BLaER1 treated with 17β-estradiol and CSF1 and Interleukin-3, amounts not matched to agents 10 nM and 100 nM (cell line): ENCODE data around the gene GNAZ.

Source experiments
- H3K27ac ChIP-seq, 11 experiments: shearing (Covaris generic); formaldehyde crosslinking; 2 replicates each; pipeline ENCODE4 v1.8.1; 2022
- H3K27me3 ChIP-seq, 11 experiments: shearing (Covaris generic); formaldehyde crosslinking; 2 replicates each; pipeline ENCODE4 v1.8.1; 2022
- H3K36me3 ChIP-seq, 11 experiments: shearing (Covaris generic); formaldehyde crosslinking; 2 replicates each; pipeline ENCODE4 v1.8.1; 2022
- H3K4me1 ChIP-seq, 10 experiments: shearing (Covaris generic); formaldehyde crosslinking; 2 replicates each; pipeline ENCODE4 v1.8.1; 2022
- H3K4me2 ChIP-seq, 11 experiments: shearing (Covaris generic); formaldehyde crosslinking; 2 replicates each; pipeline ENCODE4 v1.8.1; 2022
- H3K4me3 ChIP-seq, 10 experiments: shearing (Covaris generic); formaldehyde crosslinking; 2 replicates each; pipeline ENCODE4 v1.8.1; 2022
- H3K9ac ChIP-seq, 11 experiments: shearing (Covaris generic); formaldehyde crosslinking; 2 replicates each; pipeline ENCODE4 v1.8.1; 2022
- H3K9me3 ChIP-seq, 11 experiments: shearing (Covaris generic); formaldehyde crosslinking; replicated peaks in 1 of 11; 2 replicates each; pipeline ENCODE4 v1.8.1; 2022
- H4K20me1 ChIP-seq, 11 experiments: shearing (Covaris generic); formaldehyde crosslinking; 2 replicates each; pipeline ENCODE4 v1.8.1; 2022
- Cebpa-rat ChIP-seq, 11 experiments: shearing (Covaris generic); IDR thresholded peaks; 2 replicates each; pipeline ENCODE4 v1.8.1; 2022

Gene GNAZ

DNA sequence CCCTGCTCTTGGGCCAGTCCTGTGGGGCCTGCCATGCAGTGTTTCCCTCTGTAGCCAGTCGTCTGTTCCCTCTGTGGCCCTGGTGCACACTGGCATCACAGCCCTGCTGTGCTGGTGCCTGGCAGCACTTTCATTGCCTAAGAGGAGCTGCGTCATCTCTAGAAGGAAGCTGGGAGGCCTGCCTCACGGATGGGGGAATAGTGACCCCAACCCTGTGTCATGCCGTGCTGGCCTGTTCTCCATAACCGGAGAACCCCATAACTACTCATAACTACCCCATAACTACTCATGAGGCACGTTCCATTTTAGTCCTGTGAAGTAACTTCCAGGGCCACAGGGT is 88.9 kb downstream of the GNAZ start:
- no peaks in the 10 kb centered on the region; a peak in 1 of 22 replicates for H4K20me1 ChIP-seq
- H3K27me3 ChIP-seq = no peaks in the 10 kb centered on the region
- peaks cover 0 to 29% (median 25%) of the 10 kb centered on the region in 10 experiments; a peak in 18 of 20 replicates for H3K4me1 ChIP-seq
- no peaks in the 10 kb centered on the region for H3K36me3 ChIP-seq
- TF ChIP-seq Cebpa-rat (IDR thresholded peaks at IDR 0.05) = no peak
- no peaks in the 10 kb centered on the region for H3K9me3 ChIP-seq
- H3K9ac ChIP-seq = no peak overlapping the region
- no peak overlapping the region for H3K4me2 ChIP-seq
- H3K27ac ChIP-seq = no peak overlapping the region
- H3K4me3 ChIP-seq = no peak overlapping the region

- H3K27ac ChIP-seq = no peak overlapping the region
- no peak for TF ChIP-seq Cebpa-rat (IDR thresholded peaks at IDR 0.05)
- H3K4me2 ChIP-seq = no peak overlapping the region
- H3K36me3 ChIP-seq = no peaks in the 10 kb centered on the region
- H3K9me3 ChIP-seq = no peaks in the 10 kb centered on the region
- peaks cover 0 to 20% (median 15%) of the 10 kb centered on the region in 10 experiments; a peak in 17 of 20 replicates for H3K4me1 ChIP-seq
- H3K27me3 ChIP-seq = no peaks in the 10 kb centered on the region
- no peak overlapping the region for H3K9ac ChIP-seq
- no peaks in the 10 kb centered on the region; a peak in 1 of 22 replicates for H4K20me1 ChIP-seq
- H3K4me3 ChIP-seq = no peak overlapping the region
Observed at GRCh38 chr22:23161029-23161428, 90.7 kb downstream of the GNAZ start.

GRCh38 chr22:23161574-23161973 is 91.3 kb downstream of the GNAZ start:
- no peak overlapping the region for H3K27ac ChIP-seq
- no peaks in the 10 kb centered on the region; a peak in 1 of 22 replicates for H4K20me1 ChIP-seq
- no peaks in the 10 kb centered on the region for H3K27me3 ChIP-seq
- no peak overlapping the region for H3K9ac ChIP-seq
- peaks cover 0 to 19% (median 14%) of the 10 kb centered on the region in 10 experiments; a peak in 17 of 20 replicates for H3K4me1 ChIP-seq
- TF ChIP-seq Cebpa-rat (IDR thresholded peaks at IDR 0.05) = no peak
- H3K36me3 ChIP-seq = no peaks in the 10 kb centered on the region
- H3K4me3 ChIP-seq = no peak overlapping the region
- no peak overlapping the region for H3K4me2 ChIP-seq
- no peaks in the 10 kb centered on the region for H3K9me3 ChIP-seq

DNA sequence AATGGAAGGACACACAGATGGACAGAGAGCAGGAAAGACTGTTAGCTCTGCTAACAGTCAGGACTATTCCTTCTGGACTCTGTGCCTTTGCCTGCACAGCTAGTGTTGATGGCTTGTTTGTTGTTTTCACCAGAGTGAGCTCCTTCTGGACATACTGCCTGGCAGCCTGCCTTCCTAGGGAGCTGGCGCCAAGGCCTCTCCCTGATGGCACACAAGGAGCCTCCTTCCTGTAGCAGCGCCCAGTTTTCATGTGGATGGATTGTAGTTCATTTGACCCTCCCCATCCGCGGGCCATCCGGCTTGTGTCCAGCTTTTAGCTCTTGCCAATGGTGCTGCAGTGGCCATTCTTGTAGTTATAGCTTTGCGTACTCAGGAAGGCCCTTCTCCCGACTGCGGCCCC is 93.3 kb downstream of the GNAZ start:
- Histone ChIP-seq H3K9me3 (no peaks in the 10 kb centered on the region), H3K36me3 (no peaks in the 10 kb centered on the region), H3K4me2 (no peak overlapping the region), H3K27me3 (no peaks in the 10 kb centered on the region), H4K20me1 (no peaks in the 10 kb centered on the region; a peak in 2 of 22 replicates), H3K4me1 (peaks cover 0 to 24% (median 15%) of the 10 kb centered on the region in 10 experiments; a peak in 14 of 20 replicates), H3K9ac (no peak overlapping the region), H3K27ac (no peak overlapping the region), H3K4me3 (no peak overlapping the region)
- TF ChIP-seq Cebpa-rat (IDR thresholded peaks at IDR 0.05) = no peak

DNA sequence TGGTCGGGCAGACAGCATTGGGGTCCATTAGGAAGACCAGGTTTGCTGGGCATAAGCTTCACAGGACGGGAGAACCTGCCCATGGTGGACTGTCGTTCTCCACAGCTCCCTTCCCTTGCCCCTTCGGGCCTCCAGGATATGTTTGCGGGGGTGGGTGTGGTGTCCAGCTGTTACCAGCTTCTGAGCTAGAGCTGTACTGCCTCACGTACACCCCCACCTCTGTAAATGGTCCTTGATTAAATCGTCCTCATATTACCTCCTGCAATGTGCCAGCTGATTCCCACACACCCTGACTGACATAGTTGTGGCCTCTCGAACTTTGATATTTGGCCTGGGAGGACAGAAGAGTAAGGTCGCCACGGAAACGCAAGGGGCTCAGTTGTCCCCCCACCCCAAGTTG is 93.8 kb downstream of the GNAZ start:
- Histone ChIP-seq H3K4me2 (no peak overlapping the region), H3K4me3 (no peak overlapping the region), H3K9me3 (no peaks in the 10 kb centered on the region), H4K20me1 (no peaks in the 10 kb centered on the region; a peak in 2 of 22 replicates), H3K36me3 (no peaks in the 10 kb centered on the region), H3K4me1 (peaks cover 0 to 24% (median 15%) of the 10 kb centered on the region in 10 experiments; a peak in 14 of 20 replicates), H3K9ac (no peak overlapping the region), H3K27me3 (no peaks in the 10 kb centered on the region), H3K27ac (no peak overlapping the region)
- TF ChIP-seq Cebpa-rat (IDR thresholded peaks at IDR 0.05) = no peak

GRCh38 chr22:23166042-23166831 is 95.9 kb downstream of the GNAZ start:
- Histone ChIP-seq H3K4me2 (peak overlapping the region in 8 of 11 experiments; percentile 17 to 73 (median 65); a peak in 14 of 22 replicates), H3K9me3 (no peaks in the 10 kb centered on the region), H3K4me1 (peaks cover 0 to 24% (median 15%) of the 10 kb centered on the region in 10 experiments; a peak in 14 of 20 replicates), H3K27me3 (no peaks in the 10 kb centered on the region), H3K36me3 (no peaks in the 10 kb centered on the region), H3K9ac (no peak overlapping the region), H3K4me3 (no peak overlapping the region), H4K20me1 (no peaks in the 10 kb centered on the region; a peak in 2 of 22 replicates), H3K27ac (no peak overlapping the region)
- TF ChIP-seq Cebpa-rat (IDR thresholded peaks at IDR 0.05) = no peak

- Histone ChIP-seq H3K4me3 (no peak overlapping the region), H4K20me1 (no peaks in the 10 kb centered on the region; a peak in 2 of 22 replicates), H3K4me2 (peak overlapping the region in 9 of 11 experiments; percentile 5 to 73 (median 63); a peak in 15 of 22 replicates), H3K9ac (no peak overlapping the region), H3K27me3 (no peaks in the 10 kb centered on the region), H3K9me3 (no peaks in the 10 kb centered on the region), H3K36me3 (no peaks in the 10 kb centered on the region), H3K4me1 (peaks cover 0 to 24% (median 15%) of the 10 kb centered on the region in 10 experiments; a peak in 14 of 20 replicates), H3K27ac (no peak overlapping the region)
- TF ChIP-seq Cebpa-rat (IDR thresholded peaks at IDR 0.05) = no peak
Observed at GRCh38 chr22:23166841-23167616, 96.7 kb downstream of the GNAZ start.

DNA sequence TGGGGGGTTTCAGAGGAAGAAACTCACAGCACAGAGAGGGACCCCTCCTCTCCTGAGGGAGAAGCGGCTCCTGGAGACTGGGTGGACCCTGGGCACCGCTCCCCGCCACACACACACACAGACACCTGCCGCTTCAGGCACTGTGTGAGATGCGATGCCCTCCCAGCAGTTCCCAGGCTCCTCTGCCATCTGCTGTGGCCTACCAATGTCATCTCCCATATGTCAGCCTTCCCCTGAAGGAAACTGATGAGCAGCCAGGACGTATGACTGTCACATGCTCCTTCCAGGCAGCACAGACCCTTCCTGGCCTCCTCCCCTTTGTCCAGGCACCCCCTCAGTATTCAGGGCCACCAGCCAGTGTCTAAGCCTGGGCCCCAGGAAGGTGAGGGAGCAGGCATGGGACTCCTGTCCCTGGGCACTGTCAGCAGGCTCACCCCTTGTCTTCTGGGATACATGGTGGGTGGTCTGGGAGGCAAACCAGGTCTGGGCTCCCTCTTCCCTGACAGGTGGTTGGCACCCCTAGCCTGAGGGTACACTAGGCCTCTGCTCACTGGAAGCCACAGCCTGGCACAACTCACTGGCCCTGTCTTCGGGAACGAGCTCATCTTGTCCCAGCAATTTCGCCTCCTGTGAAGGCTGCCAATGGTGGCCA is 98.2 kb downstream of the GNAZ start:
- H4K20me1 ChIP-seq = no peaks in the 10 kb centered on the region; a peak in 2 of 22 replicates
- no peak overlapping the region for H3K4me3 ChIP-seq
- peaks cover 0 to 29% (median 15%) of the 10 kb centered on the region in 10 experiments; a peak in 14 of 20 replicates for H3K4me1 ChIP-seq
- H3K27me3 ChIP-seq = no peaks in the 10 kb centered on the region
- H3K36me3 ChIP-seq = no peaks in the 10 kb centered on the region
- H3K9ac ChIP-seq = no peak overlapping the region
- TF ChIP-seq Cebpa-rat (IDR thresholded peaks at IDR 0.05) = no peak
- no peaks in the 10 kb centered on the region for H3K9me3 ChIP-seq
- 0 out of 22 replicates have a peak overlapping the region, but pooled peaks of 1 of the 11 experiments have one; percentile 10 for H3K4me2 ChIP-seq
- H3K27ac ChIP-seq = no peak overlapping the region

- no peak for TF ChIP-seq Cebpa-rat (IDR thresholded peaks at IDR 0.05)
Observed at GRCh38 chr22:23169043-23169406, 98.7 kb downstream of the GNAZ start.

More at GRCh38 chr22:23169043-23169406, 98.7 kb downstream of the GNAZ start:
- H3K4me1 ChIP-seq = peaks cover 0 to 29% (median 15%) of the 10 kb centered on the region in 10 experiments; a peak in 14 of 20 replicates
- H3K4me3 ChIP-seq = no peak overlapping the region
- no peaks in the 10 kb centered on the region; a peak in 2 of 22 replicates for H4K20me1 ChIP-seq
- no peaks in the 10 kb centered on the region for H3K36me3 ChIP-seq
- no peak overlapping the region for H3K9ac ChIP-seq
- H3K9me3 ChIP-seq = no peaks in the 10 kb centered on the region
- no peak overlapping the region for H3K4me2 ChIP-seq
- H3K27me3 ChIP-seq = no peaks in the 10 kb centered on the region
- H3K27ac ChIP-seq = no peak overlapping the region
